ENCODE measurements around the gene SNX24. TPM values are rescaled to one million over a fixed set of nuclear protein-coding genes. Genes with fewer than 3 reads are reported as not detected.
A peak's percentile ranks its signal among the peaks of the same experiment; 100 is the strongest.

The SNX24 gene, protein sequence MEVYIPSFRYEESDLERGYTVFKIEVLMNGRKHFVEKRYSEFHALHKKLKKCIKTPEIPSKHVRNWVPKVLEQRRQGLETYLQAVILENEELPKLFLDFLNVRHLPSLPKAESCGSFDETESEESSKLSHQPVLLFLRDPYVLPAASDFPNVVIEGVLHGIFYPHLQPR
- 13.0 and 13.9 TPM in 2 replicates for total RNA-seq (2021)
- long read RNA-seq, transcript SNX24-201 (7 exons, 2,158 nt): major isoform, 18 of 30 reads
- long read RNA-seq, partial matches to known transcripts: 0 of 30 reads
- long read RNA-seq, other reads (novel, unspliced or antisense): 9 of 30 reads

GRCh38 chr5:122845229-122846050 is at the start of gene SNX24:
Gene SNX24 (plus strand): TSS chr5:122845613. CDS start chr5:122845634, 21 bp downstream.
- Histone ChIP-seq H3K27me3 (ENCODE audit: insufficient read depth, low read length) (no peaks in the 10 kb centered on the region), H3K4ac (ENCODE audit: low read depth, low read length) (no peak within 1 kb of the TSS), H4K8ac (replicated peaks; ENCODE audit: insufficient read length, low read depth, low read length) (no peak within 1 kb of the TSS), H2BK5ac (ENCODE audit: insufficient read length, low read length) (no peak within 1 kb of the TSS), H4K20me1 (ENCODE audit: control insufficient read depth, insufficient read depth, insufficient read length) (no peaks in the 10 kb centered on the region), H3K23me2 (ENCODE audit: insufficient read length, low read depth, low read length, poor library complexity, severe bottlenecking) (peaks cover 10% of the 10 kb centered on the region), H3K79me2 (ENCODE audit: insufficient read depth, low read length) (no peaks in the 10 kb centered on the region), H2AK5ac (ENCODE audit: insufficient read length, low read length) (no peak within 1 kb of the TSS), H3K23ac (ENCODE audit: insufficient read length, low read depth, low read length) (no peak within 1 kb of the TSS), H3K14ac (ENCODE audit: insufficient read depth, low read length) (peak within 1 kb of the TSS; percentile 94), H2BK120ac (ENCODE audit: low read depth, low read length, poor library complexity, severe bottlenecking) (no peak within 1 kb of the TSS), H2BK12ac (ENCODE audit: insufficient read length, low read depth, low read length) (no peak within 1 kb of the TSS), H3K79me1 (ENCODE audit: insufficient read depth, low read depth, low read length, poor library complexity, severe bottlenecking) (no peaks in the 10 kb centered on the region), H3K27ac (ENCODE audit: insufficient read length, low read depth, low read length) (no peak within 1 kb of the TSS), H3K9ac (ENCODE audit: extremely low read depth, insufficient read length, low read length) (peak within 1 kb of the TSS; percentile 65), H2BK15ac (ENCODE audit: low read depth, low read length) (no peak within 1 kb of the TSS), H4K5ac (ENCODE audit: insufficient read length, low read depth, low read length) (no peak within 1 kb of the TSS), H2AFZ (ENCODE audit: low read length) (peak within 1 kb of the TSS; percentile 9), H4K91ac (ENCODE audit: insufficient read length, low read depth, low read length) (no peak within 1 kb of the TSS), H3K18ac (ENCODE audit: insufficient read length, low read depth, low read length) (peak within 1 kb of the TSS; percentile 88), H3K56ac (ENCODE audit: insufficient read length, low read depth, low read length) (no peak within 1 kb of the TSS), H3K4me2 (ENCODE audit: insufficient read depth, insufficient read length, low read length) (peak within 1 kb of the TSS; percentile 68), H2BK20ac (ENCODE audit: low read depth, low read length, poor library complexity, severe bottlenecking) (no peak within 1 kb of the TSS), H3T11ph (ENCODE audit: low read length) (no peak within 1 kb of the TSS), H3K9me3 (ENCODE audit: control insufficient read depth, low read depth, low read length) (no peaks in the 10 kb centered on the region), H3K4me1 (ENCODE audit: insufficient read depth, low read length) (peaks cover 7% of the 10 kb centered on the region)
- H3K4me3 Mint-ChIP-seq: peak within 1 kb of the TSS; percentile 74 to 88
- no peak for TF ChIP-seq CTCF (conservative IDR thresholded peaks at IDR 0.05)
- H3K4me1 Mint-ChIP-seq: peaks cover 29 to 31% of the 10 kb centered on the region in 2 experiments
- DNase-seq: peak; percentile 87
- peak within 1 kb of the TSS; percentile 63 to 93 (median 69); a peak in 6 of 7 replicates for H3K27ac Mint-ChIP-seq
- peaks cover 16% of the 10 kb centered on the region for H3K27me3 Mint-ChIP-seq (ENCODE audit: low read depth)
- WGBS (ENCODE audit: extremely low coverage, insufficient read length, low lambda C conversion rate): no CpG with 5 or more reads among the region's 92 CpGs
- peaks cover 0 to 4% (median 0%) of the 10 kb centered on the region in 3 experiments; a peak in 1 of 7 replicates for H3K36me3 Mint-ChIP-seq (ENCODE audit: insufficient read depth in 1 of 3, low read depth in 3 of 3)
- peaks cover 0 to 2% of the 10 kb centered on the region in 2 experiments; a peak in 2 of 5 replicates for H3K9me3 Mint-ChIP-seq
